Hepatocyte (in vitro differentiated cells): Measurements from ENCODE around the gene C19orf85.

Experiments
- CTCF ChIP-seq: fragments of 200-600 bp; sonication (generic); IDR thresholded peaks from 2 replicates; pipeline ENCODE4 v1.5.1; 2016; ENCODE audit warnings: antibody characterized with exemption, mild to moderate bottlenecking; ENCODE audit not compliant: poor library complexity
- EZH2 ChIP-seq: fragments of 200-600 bp; sonication (generic); IDR thresholded peaks from 2 replicates; pipeline ENCODE4 v1.6.1; 2016; ENCODE audit warnings: antibody characterized with exemption, mild to moderate bottlenecking, borderline replicate concordance
- EZH2phosphoT487 ChIP-seq: fragments of 200-600 bp; sonication (generic); IDR thresholded peaks from one replicate; pipeline ENCODE4 v1.6.1; 2018; ENCODE audit warnings: antibody characterized with exemption, mild to moderate bottlenecking, low read depth, moderate library complexity; ENCODE audit not compliant: unreplicated experiment, severe bottlenecking

- TF ChIP-seq CTCF (no peak), EZH2 (no peak), EZH2phosphoT487 (no peak)
Observed at GRCh38 chr19:55456347-55456746, 8.2 kb downstream of the C19orf85 start.
